OCI-LY7 (cell line): ENCODE data around the gene PNRC1.

Experiments
- EZH2phosphoT487 ChIP-seq: fragments of 200-600 bp; sonication (generic); IDR thresholded peaks from 2 replicates; pipeline ENCODE4 v1.6.1; 2018; ENCODE audit warnings: low read depth, borderline replicate concordance, mild to moderate bottlenecking, mixed run types, antibody characterized with exemption, low read length, moderate library complexity, mixed read lengths
- TF ChIP-seq, protein P1 (sequence below): fragments of 200-600 bp; sonication (generic); conservative IDR thresholded peaks from 2 replicates; pipeline ENCODE4 v1.5.1; 2014; ENCODE audit warnings: mild to moderate bottlenecking, antibody characterized with exemption, low read length, moderate library complexity, mixed read lengths

DNA sequence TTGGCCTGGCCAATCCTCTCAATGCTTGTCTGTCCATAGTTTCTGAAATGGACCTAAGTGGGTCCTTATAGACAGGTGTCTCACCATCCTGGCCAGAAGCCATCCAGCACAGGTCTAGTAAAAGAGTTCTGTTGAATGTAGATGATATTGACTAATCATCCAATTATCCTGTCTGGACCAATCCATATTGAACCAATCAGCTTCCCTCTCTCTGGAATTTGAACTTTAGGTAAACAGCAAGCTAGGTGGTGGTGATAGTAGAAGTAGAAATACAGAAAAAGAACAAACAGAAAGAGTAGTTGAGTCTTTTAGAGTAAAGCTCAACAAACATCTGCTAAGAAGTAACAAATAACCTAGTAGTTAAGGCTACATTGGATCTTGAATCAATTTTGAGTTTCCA, 9.5 kb upstream of the PNRC1 start:
- TF ChIP-seq, protein P1, sequence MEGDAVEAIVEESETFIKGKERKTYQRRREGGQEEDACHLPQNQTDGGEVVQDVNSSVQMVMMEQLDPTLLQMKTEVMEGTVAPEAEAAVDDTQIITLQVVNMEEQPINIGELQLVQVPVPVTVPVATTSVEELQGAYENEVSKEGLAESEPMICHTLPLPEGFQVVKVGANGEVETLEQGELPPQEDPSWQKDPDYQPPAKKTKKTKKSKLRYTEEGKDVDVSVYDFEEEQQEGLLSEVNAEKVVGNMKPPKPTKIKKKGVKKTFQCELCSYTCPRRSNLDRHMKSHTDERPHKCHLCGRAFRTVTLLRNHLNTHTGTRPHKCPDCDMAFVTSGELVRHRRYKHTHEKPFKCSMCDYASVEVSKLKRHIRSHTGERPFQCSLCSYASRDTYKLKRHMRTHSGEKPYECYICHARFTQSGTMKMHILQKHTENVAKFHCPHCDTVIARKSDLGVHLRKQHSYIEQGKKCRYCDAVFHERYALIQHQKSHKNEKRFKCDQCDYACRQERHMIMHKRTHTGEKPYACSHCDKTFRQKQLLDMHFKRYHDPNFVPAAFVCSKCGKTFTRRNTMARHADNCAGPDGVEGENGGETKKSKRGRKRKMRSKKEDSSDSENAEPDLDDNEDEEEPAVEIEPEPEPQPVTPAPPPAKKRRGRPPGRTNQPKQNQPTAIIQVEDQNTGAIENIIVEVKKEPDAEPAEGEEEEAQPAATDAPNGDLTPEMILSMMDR: no peak
- TF ChIP-seq EZH2phosphoT487: no peak
